MM.1S (cell line): ENCODE data around the gene BPGM.

Source experiments
- DNase-seq: peaks from one replicate; pipeline ENCODE4 v3.0.0-alpha.2; 2015
- H2AFZ ChIP-seq: fragments of 300-600 bp; sonication (generic); 2 replicates; pipeline ENCODE4 v1.6.0; 2016; ENCODE audit warnings: antibody characterized with exemption, low read length
- H3F3A ChIP-seq: fragments of 300-600 bp; sonication (generic); 2 replicates; pipeline ENCODE4 v1.6.1; 2016; ENCODE audit warnings: mild to moderate bottlenecking, antibody characterized with exemption, low read length, moderate library complexity, mixed read lengths; ENCODE audit not compliant: insufficient read depth
- H3K27ac ChIP-seq: fragments of 300-600 bp; sonication (generic); 2 replicates; pipeline ENCODE4 v1.5.1; 2016; ENCODE audit warnings: mild to moderate bottlenecking, low read length
- H3K27me3 ChIP-seq: fragments of 300-600 bp; sonication (generic); replicated peaks from 2 replicates; pipeline ENCODE4 v1.6.0; 2016; ENCODE audit warnings: low read length; ENCODE audit not compliant: insufficient read depth
- H3K36me3 ChIP-seq: fragments of 300-600 bp; sonication (generic); replicated peaks from 2 replicates; pipeline ENCODE4 v1.6.1; 2016; ENCODE audit warnings: mild to moderate bottlenecking, low read length, mixed read lengths; ENCODE audit not compliant: insufficient read depth
- H3K4me1 ChIP-seq: fragments of 300-600 bp; sonication (generic); 2 replicates; pipeline ENCODE4 v1.6.1; 2016; ENCODE audit warnings: low read length, mixed read lengths
- H3K4me2 ChIP-seq: fragments of 300-600 bp; sonication (generic); 2 replicates; pipeline ENCODE4 v1.6.0; 2016; ENCODE audit warnings: low read depth, low read length
- H3K4me3 ChIP-seq: fragments of 300-600 bp; sonication (generic); 2 replicates; pipeline ENCODE4 v1.5.1; 2016; ENCODE audit warnings: low read length, mixed read lengths
- H3K79me2 ChIP-seq: fragments of 300-600 bp; sonication (generic); 2 replicates; pipeline ENCODE4 v1.6.1; 2016; ENCODE audit warnings: mixed run types, low read length, mixed read lengths
- H3K9ac ChIP-seq: fragments of 300-600 bp; sonication (generic); 2 replicates; pipeline ENCODE4 v1.6.1; 2016; ENCODE audit warnings: low read length, mixed read lengths
- H3K9me2 ChIP-seq: fragments of 300-600 bp; sonication (generic); replicated peaks from 2 replicates; pipeline ENCODE4 v1.6.1; 2016; ENCODE audit warnings: mild to moderate bottlenecking, low read length, mixed read lengths; ENCODE audit not compliant: insufficient read depth
- H3K9me3 ChIP-seq: fragments of 300-600 bp; sonication (generic); replicated peaks from 2 replicates; pipeline ENCODE4 v1.6.1; 2016; ENCODE audit warnings: mild to moderate bottlenecking, low read length, mixed read lengths; ENCODE audit not compliant: insufficient read depth
- H4K20me1 ChIP-seq: fragments of 300-600 bp; sonication (generic); 2 replicates; pipeline ENCODE4 v1.6.1; 2016; ENCODE audit warnings: mild to moderate bottlenecking, low read length, moderate library complexity, mixed read lengths; ENCODE audit not compliant: insufficient read depth
- EZH2 ChIP-seq: fragments of 300-600 bp; sonication (generic); optimal IDR thresholded peaks from 2 replicates; pipeline ENCODE3; 2017; ENCODE audit warnings: low read depth, mild to moderate bottlenecking, antibody characterized with exemption, low read length, mixed read lengths
- EZH2phosphoT487 ChIP-seq: fragments of 300-600 bp; sonication (generic); IDR thresholded peaks from 2 replicates; pipeline ENCODE4 v1.6.1; 2018; ENCODE audit warnings: antibody characterized with exemption, low read length
- TF ChIP-seq, protein P1 (sequence below): fragments of 300-600 bp; sonication (generic); IDR thresholded peaks from 2 replicates; pipeline ENCODE4 v1.5.1; 2016; ENCODE audit warnings: antibody characterized with exemption, low read length, mixed read lengths

Gene BPGM

DNA sequence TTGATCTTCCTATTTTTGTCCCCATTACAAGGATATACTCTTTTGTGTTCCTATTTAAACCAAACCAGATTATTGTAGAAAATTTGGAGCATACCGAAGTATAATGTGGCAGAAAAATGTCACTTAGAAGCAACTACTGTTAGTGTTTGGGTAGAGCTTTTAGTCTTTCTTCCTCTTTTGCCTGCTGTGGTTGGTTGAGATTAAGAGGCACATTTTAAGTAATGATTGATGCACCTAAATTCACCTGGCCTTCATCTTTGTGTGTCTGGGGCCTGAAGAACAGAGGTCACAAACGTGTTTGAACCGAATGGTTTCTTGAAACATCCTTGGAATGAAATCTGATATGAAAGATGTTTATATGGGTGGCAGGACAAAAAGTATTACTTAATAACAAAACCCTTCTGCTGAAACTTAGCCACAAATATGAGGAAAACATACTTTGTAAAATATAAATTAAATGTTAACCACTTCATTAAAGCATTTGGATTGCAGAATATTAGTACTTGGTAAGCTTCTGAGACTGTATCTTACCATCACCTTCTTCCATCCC lies 2.6 kb downstream of the BPGM start:
- H3F3A ChIP-seq: peaks cover 15% of the 10 kb centered on the region
- H3K36me3 ChIP-seq: no peaks in the 10 kb centered on the region
- no peaks in the 10 kb centered on the region for H3K9me2 ChIP-seq
- H3K27me3 ChIP-seq: no peaks in the 10 kb centered on the region
- no peaks in the 10 kb centered on the region for H4K20me1 ChIP-seq
- no peak overlapping the region for H3K9ac ChIP-seq
- H3K4me2 ChIP-seq: no peak overlapping the region
- H3K4me3 ChIP-seq: no peak overlapping the region
- 0 out of 2 replicates have a peak, but pooled peaks cover 5% of the 10 kb centered on the region for H3K4me1 ChIP-seq
- TF ChIP-seq, protein P1, sequence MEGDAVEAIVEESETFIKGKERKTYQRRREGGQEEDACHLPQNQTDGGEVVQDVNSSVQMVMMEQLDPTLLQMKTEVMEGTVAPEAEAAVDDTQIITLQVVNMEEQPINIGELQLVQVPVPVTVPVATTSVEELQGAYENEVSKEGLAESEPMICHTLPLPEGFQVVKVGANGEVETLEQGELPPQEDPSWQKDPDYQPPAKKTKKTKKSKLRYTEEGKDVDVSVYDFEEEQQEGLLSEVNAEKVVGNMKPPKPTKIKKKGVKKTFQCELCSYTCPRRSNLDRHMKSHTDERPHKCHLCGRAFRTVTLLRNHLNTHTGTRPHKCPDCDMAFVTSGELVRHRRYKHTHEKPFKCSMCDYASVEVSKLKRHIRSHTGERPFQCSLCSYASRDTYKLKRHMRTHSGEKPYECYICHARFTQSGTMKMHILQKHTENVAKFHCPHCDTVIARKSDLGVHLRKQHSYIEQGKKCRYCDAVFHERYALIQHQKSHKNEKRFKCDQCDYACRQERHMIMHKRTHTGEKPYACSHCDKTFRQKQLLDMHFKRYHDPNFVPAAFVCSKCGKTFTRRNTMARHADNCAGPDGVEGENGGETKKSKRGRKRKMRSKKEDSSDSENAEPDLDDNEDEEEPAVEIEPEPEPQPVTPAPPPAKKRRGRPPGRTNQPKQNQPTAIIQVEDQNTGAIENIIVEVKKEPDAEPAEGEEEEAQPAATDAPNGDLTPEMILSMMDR: no peak
- TF ChIP-seq EZH2: no peak
- no peak for TF ChIP-seq EZH2phosphoT487
- DNase-seq: no peak
- peaks cover 13% of the 10 kb centered on the region for H3K79me2 ChIP-seq
- no peaks in the 10 kb centered on the region for H3K9me3 ChIP-seq
- H2AFZ ChIP-seq: no peak overlapping the region
- no peak overlapping the region for H3K27ac ChIP-seq

DNA sequence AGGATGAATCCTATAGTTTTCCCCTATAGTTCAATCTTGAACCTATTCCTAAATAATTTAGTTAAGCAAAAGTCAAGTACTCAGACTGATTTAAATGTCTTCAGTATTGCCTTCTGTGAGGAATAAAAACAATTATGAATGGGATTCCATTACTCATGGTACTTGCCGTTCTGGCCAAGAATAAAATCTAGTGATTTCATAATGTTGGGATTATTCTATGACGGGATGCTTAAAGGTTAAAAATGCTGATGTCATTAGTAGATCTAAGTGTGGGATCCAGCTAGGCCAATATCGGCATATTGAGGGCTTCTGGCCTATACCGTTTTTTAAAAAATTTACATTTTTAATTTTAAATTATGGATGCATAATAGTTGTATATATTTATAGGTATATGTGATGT lies 5.3 kb downstream of the BPGM start:
- Histone ChIP-seq H4K20me1 (no peaks in the 10 kb centered on the region), H3F3A (peaks cover 8% of the 10 kb centered on the region), H3K9me3 (no peaks in the 10 kb centered on the region), H3K79me2 (no peaks in the 10 kb centered on the region), H3K4me2 (no peak overlapping the region), H2AFZ (no peak overlapping the region), H3K4me3 (no peak overlapping the region), H3K9ac (no peak overlapping the region), H3K36me3 (no peaks in the 10 kb centered on the region), H3K4me1 (no peaks in the 10 kb centered on the region), H3K27ac (no peak overlapping the region), H3K27me3 (no peaks in the 10 kb centered on the region), H3K9me2 (no peaks in the 10 kb centered on the region)
- TF ChIP-seq EZH2 (no peak), EZH2phosphoT487 (no peak)
- TF ChIP-seq, protein P1: no peak
- no peak for DNase-seq

DNA sequence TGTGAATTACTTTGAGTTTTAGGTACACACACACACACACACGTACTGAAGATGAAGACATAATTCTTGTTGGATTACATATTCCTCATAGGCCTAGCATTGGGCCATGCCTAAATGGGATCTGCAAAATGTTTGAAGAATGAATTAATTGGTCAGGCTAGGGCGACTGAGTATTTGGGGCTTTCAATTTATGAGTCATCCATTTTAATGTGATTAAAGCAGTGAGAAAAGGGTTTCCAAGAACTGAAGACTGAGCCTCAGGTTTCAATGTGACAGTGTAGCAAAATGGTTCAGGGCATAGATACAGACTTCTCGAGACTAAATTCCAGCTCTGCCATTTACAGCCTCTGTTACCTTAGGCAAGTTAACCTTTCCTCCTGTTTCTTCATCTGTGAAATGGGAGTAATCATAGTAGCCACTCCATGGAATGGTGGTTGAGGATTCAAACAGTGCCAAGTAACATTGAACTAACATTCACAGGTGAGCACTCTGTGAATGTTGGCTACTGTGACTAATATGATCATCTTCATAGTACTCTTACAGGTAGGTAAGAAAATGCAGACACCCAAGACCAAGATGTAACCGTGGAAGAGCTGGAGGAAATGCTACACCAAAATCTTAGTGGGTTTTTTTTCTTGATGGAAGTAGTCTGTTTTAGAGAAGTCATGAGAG lies 7.6 kb downstream of the BPGM start:
- TF ChIP-seq EZH2 (no peak), EZH2phosphoT487 (no peak)
- TF ChIP-seq, protein P1: no peak
- no peaks in the 10 kb centered on the region for H3K4me1 ChIP-seq

More for the DNA sequence above, 7.6 kb downstream of the BPGM start:
- Histone ChIP-seq H3K4me2 (no peak overlapping the region), H4K20me1 (no peaks in the 10 kb centered on the region), H3K79me2 (no peaks in the 10 kb centered on the region), H3F3A (no peaks in the 10 kb centered on the region), H3K9ac (no peak overlapping the region), H3K27ac (no peak overlapping the region), H3K9me3 (no peaks in the 10 kb centered on the region), H3K9me2 (no peaks in the 10 kb centered on the region), H3K27me3 (no peaks in the 10 kb centered on the region), H3K4me3 (no peak overlapping the region), H2AFZ (no peak overlapping the region), H3K36me3 (no peaks in the 10 kb centered on the region)
- DNase-seq: no peak
